Osteoblast (primary cell): ENCODE measurements around the gene KPNB1. TPM values are rescaled to one million over a fixed set of nuclear protein-coding genes. Genes with fewer than 3 reads are reported as not detected.
A peak's percentile ranks its signal among the peaks of the same experiment; 100 is the strongest.

Source experiments
- DNase-seq: peaks from one replicate; pipeline ENCODE4 v3.0.0; 2011; ENCODE audit warnings: low spot score, mixed read lengths; ENCODE audit not compliant: insufficient read length; ENCODE audit errors: missing footprints
- H2AFZ ChIP-seq: 2 replicates; pipeline ENCODE4 v1.6.0; 2011; ENCODE audit warnings: mild to moderate bottlenecking, low read length
- H3K27ac ChIP-seq: 2 replicates; pipeline ENCODE4 v1.5.1; 2011; ENCODE audit warnings: mild to moderate bottlenecking, low read depth, low read length, moderate library complexity
- H3K27me3 ChIP-seq: 2 replicates; pipeline ENCODE4 v1.6.0; 2012; ENCODE audit warnings: mild to moderate bottlenecking, control low read depth, inconsistent platforms, low read length, moderate library complexity; ENCODE audit not compliant: insufficient read depth
- H3K36me3 ChIP-seq: 2 replicates; pipeline ENCODE4 v1.5.1; 2011; ENCODE audit warnings: mild to moderate bottlenecking, low read length, control low read depth, moderate library complexity; ENCODE audit not compliant: insufficient read depth
- H3K4me1 ChIP-seq: 2 replicates; pipeline ENCODE4 v1.5.1; 2011; ENCODE audit warnings: mild to moderate bottlenecking, low read length, control low read depth, moderate library complexity; ENCODE audit not compliant: insufficient read depth
- H3K4me2 ChIP-seq: 2 replicates; pipeline ENCODE4 v1.6.0; 2011; ENCODE audit warnings: mild to moderate bottlenecking, low read length; ENCODE audit not compliant: insufficient read depth
- H3K4me3 ChIP-seq: fragments of 200-600 bp; sonication (generic); 3 replicates; pipeline ENCODE4 v1.5.1; 2012; ENCODE audit warnings: mild to moderate bottlenecking, low read length, inconsistent platforms; ENCODE audit not compliant: insufficient read depth
- H3K79me2 ChIP-seq: 2 replicates; pipeline ENCODE4 v1.6.0; 2012; ENCODE audit warnings: mild to moderate bottlenecking, low read length, control low read depth, inconsistent platforms; ENCODE audit not compliant: insufficient read depth
- H3K9me3 ChIP-seq: 2 replicates; pipeline ENCODE4 v1.5.1; 2011; ENCODE audit warnings: low read depth, low read length, control low read depth
- H4K20me1 ChIP-seq: 2 replicates; pipeline ENCODE4 v1.6.0; 2012; ENCODE audit warnings: mild to moderate bottlenecking, low read length, control low read depth; ENCODE audit not compliant: insufficient read depth
- CTCF ChIP-seq: IDR thresholded peaks from 2 replicates; pipeline ENCODE4 v1.5.1; 2011; ENCODE audit warnings: mild to moderate bottlenecking, low read depth, low read length, moderate library complexity; ENCODE audit errors: extremely low read depth
- total RNA-seq: library from RNA; depleted of rRNA; stranded (reverse); fragments of >200 nt; gene quantifications from 2 replicates; pipeline ENCODE4 v1.2.3, GENCODE V29; 2012

The KPNB1 gene
- total RNA-seq, 1 donor, result 351 TPM

- Histone ChIP-seq H3K27me3 (no peaks in the 10 kb centered on the region), H3K36me3 (peaks cover 38% of the 10 kb centered on the region), H3K4me2 (no peak overlapping the region), H3K9me3 (no peaks in the 10 kb centered on the region), H3K27ac (peak overlapping the region; percentile 70), H3K4me3 (no peak overlapping the region), H4K20me1 (peaks cover 16% of the 10 kb centered on the region), H3K79me2 (peaks cover 5% of the 10 kb centered on the region), H3K4me1 (peaks cover 40% of the 10 kb centered on the region), H2AFZ (no peak overlapping the region)
- no peak for TF ChIP-seq CTCF
- peak; percentile 89 for DNase-seq
Measured at GRCh38 chr17:47686664-47687327, 37.1 kb downstream of the KPNB1 start.

- no peak for TF ChIP-seq CTCF
- H3K27me3 ChIP-seq, result no peaks in the 10 kb centered on the region
- no peak for DNase-seq
Measured at GRCh38 chr17:47687328-47687690, 37.6 kb downstream of the KPNB1 start.

GRCh38 chr17:47687748-47688147 is 38.0 kb downstream of the KPNB1 start:
- Histone ChIP-seq H3K9me3 (no peaks in the 10 kb centered on the region), H2AFZ (no peak overlapping the region), H3K27me3 (no peaks in the 10 kb centered on the region), H3K36me3 (peaks cover 28% of the 10 kb centered on the region), H3K4me2 (no peak overlapping the region), H3K4me1 (peaks cover 40% of the 10 kb centered on the region), H3K79me2 (no peaks in the 10 kb centered on the region), H3K4me3 (no peak overlapping the region), H4K20me1 (peaks cover 16% of the 10 kb centered on the region), H3K27ac (peak overlapping the region; percentile 43)
- peak; percentile 84 for DNase-seq
- TF ChIP-seq CTCF, result no peak

More at GRCh38 chr17:47687328-47687690, 37.6 kb downstream of the KPNB1 start:
- Histone ChIP-seq H3K4me3 (no peak overlapping the region), H2AFZ (no peak overlapping the region), H3K36me3 (peaks cover 32% of the 10 kb centered on the region), H3K9me3 (no peaks in the 10 kb centered on the region), H4K20me1 (peaks cover 16% of the 10 kb centered on the region), H3K27ac (peak overlapping the region; percentile 70), H3K4me2 (no peak overlapping the region), H3K4me1 (peaks cover 40% of the 10 kb centered on the region), H3K79me2 (peaks cover under 1% of the 10 kb centered on the region)

GRCh38 chr17:47690121-47690520 is 40.4 kb downstream of the KPNB1 start:
- TF ChIP-seq CTCF, result no peak
- H3K27me3 ChIP-seq, result no peaks in the 10 kb centered on the region
- no peak overlapping the region for H2AFZ ChIP-seq
- no peaks in the 10 kb centered on the region for H3K79me2 ChIP-seq
- peaks cover 43% of the 10 kb centered on the region for H3K4me1 ChIP-seq
- H3K36me3 ChIP-seq, result peaks cover 5% of the 10 kb centered on the region
- no peak overlapping the region for H3K4me3 ChIP-seq
- no peak overlapping the region for H3K4me2 ChIP-seq
- H3K9me3 ChIP-seq, result no peaks in the 10 kb centered on the region
- H4K20me1 ChIP-seq, result peaks cover 10% of the 10 kb centered on the region
- H3K27ac ChIP-seq, result no peak overlapping the region
- DNase-seq, result no peak
